Gastroesophageal sphincter (tissue), 4 donors: Measurements from ENCODE around the gene SMTNL1. TPM values are rescaled to one million over a fixed set of nuclear protein-coding genes. Genes with fewer than 3 reads are reported as not detected.

Source experiments
- ATAC-seq: fragments of 150-250 bp; one replicate; pipeline ENCODE4 v1.9.1; 2016; ENCODE audit warnings: mild to moderate bottlenecking, moderate library complexity
- H3K27ac ChIP-seq, 4 donors: fragments of 200-600 bp; sonication (generic) in 3 of 4; 1 replicate in 3 of 4; 2 replicates in 1 of 4; pipeline ENCODE4 v1.5.1; 2016 to 2019
- H3K27me3 ChIP-seq: fragments of 200-600 bp; sonication (generic); one replicate; pipeline ENCODE4 v1.5.1; 2019
- H3K36me3 ChIP-seq, 2 donors: fragments of 200-600 bp; sonication (generic); one replicate each; pipeline ENCODE4 v1.5.1; 2019; ENCODE audit warnings: control low read depth in 1 of 2
- H3K4me1 ChIP-seq, 3 donors: fragments of 200-600 bp; sonication (generic); 1 replicate in 2 of 3; 2 replicates in 1 of 3; pipeline ENCODE4 v1.5.1; 2016 to 2019; ENCODE audit warnings: control low read depth in 2 of 3
- H3K4me3 ChIP-seq, 2 donors: fragments of 200-600 bp; sonication (generic); one replicate each; pipeline ENCODE4 v1.5.1; 2019; ENCODE audit warnings: mild to moderate bottlenecking in 1 of 2, moderate library complexity in 1 of 2
- H3K9me3 ChIP-seq, 3 donors: fragments of 200-600 bp; sonication (generic); one replicate each; pipeline ENCODE4 v1.5.1; 2017 to 2019; ENCODE audit warnings: control low read depth in 2 of 3
- CTCF ChIP-seq, 4 experiments: fragments of 200-600 bp in 2 of 4; fragments of 450-650 bp in 2 of 4; sonication (generic) in 1 of 4; IDR thresholded peaks; one replicate each; pipeline ENCODE4 v1.5.1; 2017 to 2019; ENCODE audit warnings: antibody characterized with exemption in 4 of 4, mild to moderate bottlenecking in 2 of 4, moderate library complexity in 2 of 4
- EP300 ChIP-seq: sonication (generic); formaldehyde crosslinking; IDR thresholded peaks from one replicate; pipeline ENCODE4 v1.6.1; 2017; ENCODE audit warnings: antibody characterized with exemption, mild to moderate bottlenecking
- POLR2A ChIP-seq, 2 donors: fragments of 450-650 bp; IDR thresholded peaks; one replicate each; pipeline ENCODE4 v1.6.1; 2017; ENCODE audit warnings: antibody characterized with exemption in 2 of 2, mild to moderate bottlenecking in 2 of 2, moderate library complexity in 1 of 2
- POLR2AphosphoS5 ChIP-seq: sonication (generic); formaldehyde crosslinking; IDR thresholded peaks from one replicate; pipeline ENCODE4 v1.6.1; 2017; ENCODE audit warnings: antibody characterized with exemption
- WGBS, 2 donors: methylation state at CpG; one replicate each; pipeline ENCODE4 v1.1.5; 2018; ENCODE audit warnings: low coverage in 1 of 2; 5-methylcytosine and 5-hydroxymethylcytosine counted together
- total RNA-seq, 4 donors: library from RNA; depleted of rRNA; stranded (reverse); fragments of >200 nt; gene quantifications; one replicate each; pipeline ENCODE4 v1.1.0, GENCODE V29; 2016

SMTNL1 gene
- total RNA-seq, 4 donors from 2014 or later, result not detected

GRCh38 chr11:57523419-57523818, 14.0 kb upstream of the SMTNL1 start:
- Histone ChIP-seq H3K4me1 (peaks cover 0 to 4% (median 0%) of the 10 kb centered on the region in 3 donors), H3K27me3 (no peaks in the 10 kb centered on the region), H3K4me3 (no peak overlapping the region), H3K9me3 (no peaks in the 10 kb centered on the region), H3K36me3 (peaks cover 0 to 11% of the 10 kb centered on the region in 2 donors), H3K27ac (no peak overlapping the region)
- 96 to 100% methylated on average over 2 to 3 of the region's 4 CpGs for WGBS, 2 donors
- ATAC-seq, result no peak
- TF ChIP-seq EP300 (no peak), POLR2A (IDR thresholded peaks at IDR 0.05) (no peak), CTCF (IDR thresholded peaks at IDR 0.05) (no peak), POLR2AphosphoS5 (no peak)

- no peaks in the 10 kb centered on the region for H3K27me3 ChIP-seq
Observed at GRCh38 chr11:57527056-57527631, 10.3 kb upstream of the SMTNL1 start.

GRCh38 chr11:57529012-57529411, 8.4 kb upstream of the SMTNL1 start:
- Histone ChIP-seq H3K27me3 (no peaks in the 10 kb centered on the region), H3K4me3 (no peak overlapping the region), H3K4me1 (peaks cover 3 to 30% (median 11%) of the 10 kb centered on the region in 3 donors), H3K36me3 (peaks cover 0 to 17% of the 10 kb centered on the region in 2 donors), H3K9me3 (no peaks in the 10 kb centered on the region), H3K27ac (no peak overlapping the region)
- TF ChIP-seq POLR2A (IDR thresholded peaks at IDR 0.05) (no peak), EP300 (no peak), POLR2AphosphoS5 (no peak), CTCF (IDR thresholded peaks at IDR 0.05) (no peak)
- no peak for ATAC-seq

More at GRCh38 chr11:57527056-57527631, 10.3 kb upstream of the SMTNL1 start:
- Histone ChIP-seq H3K4me3 (no peak overlapping the region), H3K27ac (no peak overlapping the region), H3K9me3 (no peaks in the 10 kb centered on the region), H3K36me3 (peaks cover 0 to 17% of the 10 kb centered on the region in 2 donors), H3K4me1 (peaks cover 3 to 30% (median 11%) of the 10 kb centered on the region in 3 donors)
- WGBS, 2 donors, result 12 to 13% methylated on average over 7 of the region's 7 CpGs
- peak; percentile 33 for ATAC-seq
- no peak for TF ChIP-seq POLR2A (IDR thresholded peaks at IDR 0.05)
- TF ChIP-seq CTCF (IDR thresholded peaks at IDR 0.05), result peak; percentile 91 to 97 (median 94)
- TF ChIP-seq POLR2AphosphoS5, result no peak
- TF ChIP-seq EP300, result no peak

GRCh38 chr11:57530215-57530595, 7.2 kb upstream of the SMTNL1 start:
- Histone ChIP-seq H3K4me3 (peak overlapping the region; percentile 41 to 66), H3K27ac (peak overlapping the region in 3 of 4 donors; percentile 66 to 84 (median 74)), H3K27me3 (no peaks in the 10 kb centered on the region), H3K36me3 (peaks cover 0 to 17% of the 10 kb centered on the region in 2 donors), H3K4me1 (peaks cover 3 to 30% (median 11%) of the 10 kb centered on the region in 3 donors), H3K9me3 (no peaks in the 10 kb centered on the region)
- 0% methylated on average over 4 of the region's 17 CpGs; no CpG with 5 or more reads in 1 of the 2 donors for WGBS, 2 donors
- peak; percentile 3 for ATAC-seq
- TF ChIP-seq CTCF (IDR thresholded peaks at IDR 0.05), result no peak
- TF ChIP-seq POLR2A (IDR thresholded peaks at IDR 0.05), result no peak
- TF ChIP-seq EP300, result no peak
- TF ChIP-seq POLR2AphosphoS5, result no peak
